Activated T-cell treated with anti-CD3 and anti-CD28 coated beads, Interleukin-2, amount 50 U/mL, for 1 hour (primary cell): ENCODE results near the gene TTC28.
"Not testable (repeated sequence)": the region's sequence is repeated elsewhere in the genome, so short reads cannot be mapped to it uniquely, and the experiment has no call there.

Experiments
- DNase-seq: peaks from one replicate; pipeline ENCODE4 v3.0.0-alpha.2; 2020

Gene TTC28

GRCh38 chr22:28553108-28553866 lies 126.4 kb downstream of the TTC28 start:
- DNase-seq = not testable (repeated sequence)

GRCh38 chr22:28548406-28548805 lies 131.2 kb downstream of the TTC28 start:
- DNase-seq = no peak

GRCh38 chr22:28547132-28547842 lies 132.4 kb downstream of the TTC28 start:
- no peak for DNase-seq

- DNase-seq = no peak
Observed at GRCh38 chr22:28544431-28544868, 135.2 kb downstream of the TTC28 start.

GRCh38 chr22:28542980-28543621 lies 136.5 kb downstream of the TTC28 start:
- no peak for DNase-seq

- DNase-seq = no peak
Observed at GRCh38 chr22:28541137-28541536, 138.5 kb downstream of the TTC28 start.

- DNase-seq = no peak
Observed at GRCh38 chr22:28538922-28539321, 140.7 kb downstream of the TTC28 start.

GRCh38 chr22:28530565-28530964 lies 149.1 kb downstream of the TTC28 start:
- DNase-seq = not testable (repeated sequence)

- not testable (repeated sequence) for DNase-seq
Observed at GRCh38 chr22:28529144-28529543, 150.5 kb downstream of the TTC28 start.

GRCh38 chr22:28521451-28521850 lies 158.2 kb downstream of the TTC28 start:
- DNase-seq = no peak

- no peak for DNase-seq
Observed at GRCh38 chr22:28514321-28514821, 165.3 kb downstream of the TTC28 start.

GRCh38 chr22:28512387-28512786 lies 167.3 kb downstream of the TTC28 start:
- not testable (repeated sequence) for DNase-seq

- no peak for DNase-seq
Observed at GRCh38 chr22:28507896-28508295, 171.7 kb downstream of the TTC28 start.

GRCh38 chr22:28506150-28506535 lies 173.5 kb downstream of the TTC28 start:
- no peak for DNase-seq

- DNase-seq = no peak
Observed at GRCh38 chr22:28505416-28506149, 174.1 kb downstream of the TTC28 start.

- DNase-seq = no peak
Observed at GRCh38 chr22:28500006-28500405, 179.6 kb downstream of the TTC28 start.

GRCh38 chr22:28498044-28498443 lies 181.6 kb downstream of the TTC28 start:
- DNase-seq = no peak

GRCh38 chr22:28497188-28497587 lies 182.5 kb downstream of the TTC28 start:
- no peak for DNase-seq

- not testable (repeated sequence) for DNase-seq
Observed at GRCh38 chr22:28491289-28491688, 188.4 kb downstream of the TTC28 start.

- DNase-seq = no peak
Observed at GRCh38 chr22:28488825-28489224, 190.8 kb downstream of the TTC28 start.

GRCh38 chr22:28484662-28485061 lies 195.0 kb downstream of the TTC28 start:
- DNase-seq = no peak

GRCh38 chr22:28481725-28482124 lies 197.9 kb downstream of the TTC28 start:
- DNase-seq = no peak
